ENCODE data around the gene SH2D7. TPM values are rescaled to one million over a fixed set of nuclear protein-coding genes. Genes with fewer than 3 reads are reported as not detected.

The SH2D7 gene
- total RNA-seq, 1 experiment from 2014 or later, result not detected

DNA sequence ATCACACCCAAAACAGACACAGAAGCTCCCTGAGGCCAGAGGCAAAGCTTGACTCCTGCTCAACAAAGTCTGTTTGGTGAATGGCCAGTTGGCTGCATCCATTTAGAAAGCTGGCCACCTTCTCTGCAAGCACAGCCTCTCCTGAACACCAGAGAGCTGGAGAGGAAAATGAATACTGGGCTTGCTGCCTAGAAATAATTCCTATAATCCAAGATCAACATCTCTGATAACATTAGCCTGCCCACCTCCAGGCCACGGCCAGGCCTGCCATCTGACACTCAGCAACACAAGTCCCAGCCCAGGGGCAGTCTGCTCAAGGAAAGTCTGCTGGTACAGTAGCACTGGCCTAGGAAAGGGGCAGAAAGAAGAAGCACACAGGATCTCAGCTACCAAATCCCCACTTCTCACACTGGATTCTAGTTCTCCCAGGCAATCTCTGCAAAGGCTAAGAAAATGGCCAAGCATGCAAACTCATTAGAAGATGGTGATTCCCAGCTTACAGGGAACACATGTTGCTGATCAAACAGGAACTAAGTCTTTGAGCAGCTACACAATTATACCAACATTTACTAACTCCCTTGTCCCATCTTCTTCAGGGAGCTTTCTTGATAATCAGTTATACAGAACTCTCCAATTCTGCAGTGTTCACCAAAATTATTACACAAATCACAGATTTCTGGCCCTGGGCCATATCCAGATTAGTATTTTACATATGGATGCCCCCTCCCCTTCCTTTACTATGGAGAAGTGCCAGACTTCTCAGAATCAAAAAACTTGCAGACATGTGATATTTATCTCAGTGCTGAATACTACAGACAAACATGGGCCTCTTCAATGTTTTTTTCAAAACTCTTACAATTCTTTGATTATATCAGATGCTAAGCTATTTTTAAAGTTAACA is 24.8 kb upstream of the SH2D7 start:
- H3K36me3 ChIP-seq (ENCODE audit: control insufficient read depth, insufficient read depth, low read length), result no peaks in the 10 kb centered on the region
- Mint-ChIP-seq H3K4me3 (ENCODE audit: unreplicated experiment) (no peak overlapping the region), H3K27me3 (ENCODE audit: insufficient read depth, unreplicated experiment) (no peaks in the 10 kb centered on the region), H3K4me1 (ENCODE audit: low read depth, unreplicated experiment) (peaks cover 8% of the 10 kb centered on the region), H3K27ac (ENCODE audit: unreplicated experiment) (no peak overlapping the region), H3K36me3 (ENCODE audit: insufficient read depth, unreplicated experiment) (no peaks in the 10 kb centered on the region), H3K9me3 (ENCODE audit: unreplicated experiment) (no peaks in the 10 kb centered on the region)
- H3K4me1 ChIP-seq, result peaks cover 22% of the 10 kb centered on the region; the same call in 1 of the 2 replicates
- no peaks in the 10 kb centered on the region for H3K9me3 ChIP-seq
- BruUV-seq (replicated peaks), result no TSS peak
- POLR2A ChIA-PET, result no interaction called here
- DNase-seq, result no peak
- CTCF ChIA-PET, result interaction anchor here (0.7 to 1.7 kb wide), 2 partner anchors 11 to 25 kb away, joined by 5 read pairs; partner anchors contain the start of gene SH2D7
- intact Hi-C loops (cut with micrococcal nuclease; ENCODE audit: unreplicated experiment), result no loop called here
- no peak overlapping the region for H3K4me3 ChIP-seq (ENCODE audit: low read depth, low read length)
- TF ChIP-seq, protein P1, sequence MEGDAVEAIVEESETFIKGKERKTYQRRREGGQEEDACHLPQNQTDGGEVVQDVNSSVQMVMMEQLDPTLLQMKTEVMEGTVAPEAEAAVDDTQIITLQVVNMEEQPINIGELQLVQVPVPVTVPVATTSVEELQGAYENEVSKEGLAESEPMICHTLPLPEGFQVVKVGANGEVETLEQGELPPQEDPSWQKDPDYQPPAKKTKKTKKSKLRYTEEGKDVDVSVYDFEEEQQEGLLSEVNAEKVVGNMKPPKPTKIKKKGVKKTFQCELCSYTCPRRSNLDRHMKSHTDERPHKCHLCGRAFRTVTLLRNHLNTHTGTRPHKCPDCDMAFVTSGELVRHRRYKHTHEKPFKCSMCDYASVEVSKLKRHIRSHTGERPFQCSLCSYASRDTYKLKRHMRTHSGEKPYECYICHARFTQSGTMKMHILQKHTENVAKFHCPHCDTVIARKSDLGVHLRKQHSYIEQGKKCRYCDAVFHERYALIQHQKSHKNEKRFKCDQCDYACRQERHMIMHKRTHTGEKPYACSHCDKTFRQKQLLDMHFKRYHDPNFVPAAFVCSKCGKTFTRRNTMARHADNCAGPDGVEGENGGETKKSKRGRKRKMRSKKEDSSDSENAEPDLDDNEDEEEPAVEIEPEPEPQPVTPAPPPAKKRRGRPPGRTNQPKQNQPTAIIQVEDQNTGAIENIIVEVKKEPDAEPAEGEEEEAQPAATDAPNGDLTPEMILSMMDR (IDR thresholded peaks at IDR 0.05; ENCODE audit: insufficient read depth in 1 of 2, low read depth in 1 of 2, low read length in 1 of 2, severe bottlenecking in 1 of 2, unreplicated experiment in 1 of 2), result no peak
- H3K27me3 ChIP-seq (replicated peaks; ENCODE audit: control insufficient read depth, insufficient read depth, low read length), result no peaks in the 10 kb centered on the region

DNA sequence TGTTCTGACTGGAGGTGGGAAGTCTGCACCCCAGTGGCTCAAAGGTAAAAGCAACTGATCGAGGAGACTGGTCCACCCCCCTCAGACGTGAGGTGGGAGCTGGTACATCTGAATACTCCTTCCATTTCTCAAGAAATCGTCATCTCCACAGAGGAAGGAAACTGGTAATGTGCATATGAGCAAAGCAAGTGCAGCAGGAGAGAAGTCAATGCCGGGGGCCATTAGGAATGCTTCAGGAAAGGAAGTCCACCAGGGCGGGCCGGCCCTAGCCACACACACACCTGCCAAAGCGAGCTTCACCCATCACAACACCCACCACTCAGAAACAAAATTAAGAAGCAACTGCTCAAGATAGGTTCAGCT is 23.3 kb upstream of the SH2D7 start:
- no peaks in the 10 kb centered on the region for H3K36me3 Mint-ChIP-seq (ENCODE audit: insufficient read depth, unreplicated experiment)
- intact Hi-C loops (cut with micrococcal nuclease; ENCODE audit: unreplicated experiment), result no loop called here

DNA sequence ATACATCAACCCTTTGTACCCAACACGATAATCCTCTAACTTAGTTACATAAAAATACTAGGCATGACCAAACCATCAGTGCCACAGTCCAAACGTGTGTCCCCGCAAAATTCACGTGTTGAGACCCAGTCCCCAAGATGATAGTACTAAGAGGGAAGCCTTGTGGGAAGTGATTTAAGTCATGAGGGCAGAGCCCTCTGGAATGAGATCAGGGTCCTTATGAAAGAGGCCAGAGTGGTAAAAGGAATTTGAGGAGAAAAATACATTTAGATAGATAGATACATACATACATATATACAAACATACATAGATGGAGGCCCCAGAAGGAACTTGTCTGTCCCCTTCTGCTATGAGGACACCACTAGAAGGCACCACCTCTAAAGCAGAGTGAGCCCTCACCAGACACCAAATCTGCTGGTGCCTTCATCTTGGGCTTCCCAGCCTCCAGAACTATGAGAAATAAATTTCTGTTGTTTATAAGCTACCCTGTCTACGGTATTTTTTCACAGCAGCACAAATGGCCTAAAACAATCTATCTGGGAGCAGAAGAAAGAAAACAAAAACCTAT is 22.8 kb upstream of the SH2D7 start:
- BruUV-seq (replicated peaks), result no TSS peak
- Histone ChIP-seq H3K36me3 (ENCODE audit: control insufficient read depth, insufficient read depth, low read length) (no peaks in the 10 kb centered on the region), H3K4me1 (peaks cover 22% of the 10 kb centered on the region; the same call in 1 of the 2 replicates), H3K4me3 (ENCODE audit: low read depth, low read length) (no peak overlapping the region), H3K27me3 (replicated peaks; ENCODE audit: control insufficient read depth, insufficient read depth, low read length) (no peaks in the 10 kb centered on the region), H3K9me3 (no peaks in the 10 kb centered on the region)
- DNase-seq, result no peak
- H3K27me3 Mint-ChIP-seq (ENCODE audit: insufficient read depth, unreplicated experiment), result no peaks in the 10 kb centered on the region
- CTCF ChIA-PET, result interaction anchor here (0.9 to 1.2 kb wide), 2 partner anchors 13 to 39 kb away, joined by 3 to 5 read pairs; no protein-coding TSS in a partner anchor
- H3K9me3 Mint-ChIP-seq (ENCODE audit: unreplicated experiment), result no peaks in the 10 kb centered on the region
- H3K36me3 Mint-ChIP-seq (ENCODE audit: insufficient read depth, unreplicated experiment), result no peaks in the 10 kb centered on the region
- peaks cover 14% of the 10 kb centered on the region for H3K4me1 Mint-ChIP-seq (ENCODE audit: low read depth, unreplicated experiment)
- no peak overlapping the region for H3K27ac Mint-ChIP-seq (ENCODE audit: unreplicated experiment)
- intact Hi-C loops (cut with micrococcal nuclease; ENCODE audit: unreplicated experiment), result no loop called here
- no peak overlapping the region for H3K4me3 Mint-ChIP-seq (ENCODE audit: unreplicated experiment)
- TF ChIP-seq, protein P1 (IDR thresholded peaks at IDR 0.05; ENCODE audit: insufficient read depth in 1 of 2, low read depth in 1 of 2, low read length in 1 of 2, severe bottlenecking in 1 of 2, unreplicated experiment in 1 of 2), result no peak
- POLR2A ChIA-PET, result no interaction called here

More for the DNA sequence above, 23.3 kb upstream of the SH2D7 start:
- no peaks in the 10 kb centered on the region for H3K9me3 ChIP-seq
- TF ChIP-seq, protein P1 (IDR thresholded peaks at IDR 0.05; ENCODE audit: insufficient read depth in 1 of 2, low read depth in 1 of 2, low read length in 1 of 2, severe bottlenecking in 1 of 2, unreplicated experiment in 1 of 2), result no peak
- H3K4me1 Mint-ChIP-seq (ENCODE audit: low read depth, unreplicated experiment), result peaks cover 14% of the 10 kb centered on the region
- H3K4me3 Mint-ChIP-seq (ENCODE audit: unreplicated experiment), result no peak overlapping the region
- H3K9me3 Mint-ChIP-seq (ENCODE audit: unreplicated experiment), result no peaks in the 10 kb centered on the region
- H3K27me3 ChIP-seq (replicated peaks; ENCODE audit: control insufficient read depth, insufficient read depth, low read length), result no peaks in the 10 kb centered on the region
- ChIA-PET POLR2A (no interaction called here), CTCF (interaction anchor here (0.9 kb wide), 1 partner anchor 39 kb away, joined by 3 read pairs; no protein-coding TSS in a partner anchor)
- H3K4me1 ChIP-seq, result peaks cover 22% of the 10 kb centered on the region; the same call in 1 of the 2 replicates
- no TSS peak for BruUV-seq (replicated peaks)
- H3K27me3 Mint-ChIP-seq (ENCODE audit: insufficient read depth, unreplicated experiment), result no peaks in the 10 kb centered on the region
- no peak for DNase-seq
- H3K27ac Mint-ChIP-seq (ENCODE audit: unreplicated experiment), result no peak overlapping the region
- no peak overlapping the region for H3K4me3 ChIP-seq (ENCODE audit: low read depth, low read length)
- no peaks in the 10 kb centered on the region for H3K36me3 ChIP-seq (ENCODE audit: control insufficient read depth, insufficient read depth, low read length)

All from Caco-2 (cell line).